Loucy (cell line): ENCODE data around the gene FBXW9.

ENCODE experiments used
- H2AFZ ChIP-seq: fragments of 200-600 bp; sonication (generic); 2 replicates; pipeline ENCODE4 v1.6.0; 2016; ENCODE audit warnings: antibody characterized with exemption, mild to moderate bottlenecking, low read length, moderate library complexity
- H3F3A ChIP-seq: fragments of 200-600 bp; 2 replicates; pipeline ENCODE4 v1.6.0; 2016; ENCODE audit warnings: antibody characterized with exemption, low read depth, mild to moderate bottlenecking
- H3K27me3 ChIP-seq: fragments of 200-600 bp; sonication (generic); 2 replicates; pipeline ENCODE4 v1.6.1; 2014; ENCODE audit warnings: low read length, mild to moderate bottlenecking; ENCODE audit not compliant: insufficient read depth, poor library complexity, severe bottlenecking
- H3K36me3 ChIP-seq: fragments of 200-600 bp; sonication (generic); 2 replicates; pipeline ENCODE4 v1.6.1; 2016; ENCODE audit warnings: low read length; ENCODE audit not compliant: insufficient read depth
- H3K4me1 ChIP-seq: fragments of 200-600 bp; sonication (generic); 2 replicates; pipeline ENCODE4 v1.5.1; 2014; ENCODE audit warnings: low read length, mild to moderate bottlenecking; ENCODE audit not compliant: insufficient read depth, poor library complexity, severe bottlenecking
- H3K4me2 ChIP-seq: fragments of 200-600 bp; sonication (generic); 2 replicates; pipeline ENCODE4 v1.6.0; 2014; ENCODE audit warnings: antibody characterized with exemption, low read length, low read depth, mild to moderate bottlenecking; ENCODE audit not compliant: poor library complexity, severe bottlenecking
- H3K4me3 ChIP-seq: fragments of 200-600 bp; sonication (generic); 2 replicates; pipeline ENCODE4 v1.5.1; 2014; ENCODE audit warnings: low read length, mild to moderate bottlenecking, mixed read lengths; ENCODE audit not compliant: poor library complexity, severe bottlenecking
- H3K79me2 ChIP-seq: fragments of 200-600 bp; sonication (generic); 2 replicates; pipeline ENCODE4 v1.6.1; 2014; ENCODE audit warnings: low read length; ENCODE audit not compliant: insufficient read depth
- H3K9ac ChIP-seq: fragments of 200-600 bp; sonication (generic); 2 replicates; pipeline ENCODE4 v1.6.0; 2014; ENCODE audit warnings: mild to moderate bottlenecking, low read depth, low read length, moderate library complexity; ENCODE audit not compliant: poor library complexity, severe bottlenecking
- H3K9me2 ChIP-seq: fragments of 200-600 bp; sonication (generic); replicated peaks from 2 replicates; pipeline ENCODE4 v1.6.1; 2016; ENCODE audit warnings: low read depth, low read length, mixed read lengths
- H3K9me3 ChIP-seq: fragments of 200-600 bp; sonication (generic); 2 replicates; pipeline ENCODE4 v1.6.1; 2014; ENCODE audit warnings: mild to moderate bottlenecking, antibody characterized with exemption, low read length, low read depth; ENCODE audit not compliant: insufficient read depth
- H4K20me1 ChIP-seq: fragments of 200-600 bp; sonication (generic); 2 replicates; pipeline ENCODE4 v1.6.0; 2014; ENCODE audit warnings: antibody characterized with exemption, low read length, mild to moderate bottlenecking; ENCODE audit not compliant: insufficient read depth, poor library complexity, severe bottlenecking
- CTCF ChIP-seq: fragments of 200-600 bp; sonication (generic); conservative IDR thresholded peaks from 2 replicates; pipeline ENCODE4 v1.5.1; 2014; ENCODE audit warnings: mild to moderate bottlenecking, antibody characterized with exemption, low read length
- EZH2phosphoT487 ChIP-seq: fragments of 200-600 bp; IDR thresholded peaks from 2 replicates; pipeline ENCODE4 v1.6.1; 2018; ENCODE audit warnings: antibody characterized with exemption, mild to moderate bottlenecking, moderate library complexity, borderline replicate concordance

The FBXW9 gene

GRCh38 chr19:12705654-12706331, 9.4 kb upstream of the FBXW9 start:
- H3K9me3 ChIP-seq, result no peaks in the 10 kb centered on the region
- H3K9ac ChIP-seq, result no peak overlapping the region
- H3K4me3 ChIP-seq, result no peak overlapping the region
- H3K79me2 ChIP-seq, result no peaks in the 10 kb centered on the region
- no peaks in the 10 kb centered on the region for H3K9me2 ChIP-seq
- H3K4me1 ChIP-seq, result no peaks in the 10 kb centered on the region
- H3F3A ChIP-seq, result no peaks in the 10 kb centered on the region
- peaks cover 77% of the 10 kb centered on the region; the same call in 1 of the 2 replicates for H3K36me3 ChIP-seq
- TF ChIP-seq EZH2phosphoT487 (no peak), CTCF (no peak)
- no peak overlapping the region for H3K4me2 ChIP-seq
- H3K27me3 ChIP-seq, result no peaks in the 10 kb centered on the region
- H4K20me1 ChIP-seq, result no peaks in the 10 kb centered on the region
- no peak overlapping the region for H2AFZ ChIP-seq

DNA sequence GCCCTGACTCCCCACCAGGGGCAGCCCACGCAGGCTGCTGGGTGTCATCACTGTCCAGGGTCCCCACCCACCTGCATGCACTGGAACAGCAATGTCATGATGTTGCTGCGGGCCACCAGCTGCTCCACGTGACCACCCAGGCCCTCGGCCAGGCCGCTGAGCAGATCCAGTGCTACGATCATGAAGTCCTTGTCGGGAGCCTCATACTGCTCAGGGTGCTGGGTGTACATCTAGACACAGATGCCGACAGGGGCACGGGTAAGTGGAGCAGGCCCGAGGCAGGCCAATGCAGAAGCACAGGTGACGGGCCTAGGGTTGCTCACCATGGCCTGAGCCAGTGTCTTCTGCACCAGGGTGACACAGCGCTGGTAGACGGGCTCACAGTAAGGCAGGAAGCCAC, 8.7 kb upstream of the FBXW9 start:
- H3K9me3 ChIP-seq, result no peaks in the 10 kb centered on the region
- H3K79me2 ChIP-seq, result no peaks in the 10 kb centered on the region
- no peak overlapping the region for H3K4me2 ChIP-seq
- H3K36me3 ChIP-seq, result peaks cover 73% of the 10 kb centered on the region; the same call in 1 of the 2 replicates
- no peak overlapping the region for H3K4me3 ChIP-seq
- no peaks in the 10 kb centered on the region for H3F3A ChIP-seq
- H3K9me2 ChIP-seq, result no peaks in the 10 kb centered on the region
- H3K9ac ChIP-seq, result no peak overlapping the region
- H4K20me1 ChIP-seq, result no peaks in the 10 kb centered on the region
- TF ChIP-seq CTCF (no peak), EZH2phosphoT487 (no peak)
- no peaks in the 10 kb centered on the region for H3K27me3 ChIP-seq
- H3K4me1 ChIP-seq, result no peaks in the 10 kb centered on the region
- H2AFZ ChIP-seq, result no peak overlapping the region

GRCh38 chr19:12703046-12703445, 6.6 kb upstream of the FBXW9 start:
- Histone ChIP-seq H3K36me3 (peaks cover 62% of the 10 kb centered on the region; the same call in 1 of the 2 replicates), H3K9me3 (no peaks in the 10 kb centered on the region)

More at GRCh38 chr19:12703046-12703445, 6.6 kb upstream of the FBXW9 start:
- no peak overlapping the region for H3K9ac ChIP-seq
- H3K79me2 ChIP-seq, result no peaks in the 10 kb centered on the region
- no peak for TF ChIP-seq CTCF
- no peak for TF ChIP-seq EZH2phosphoT487
- H3K4me2 ChIP-seq, result no peak overlapping the region
- H2AFZ ChIP-seq, result no peak overlapping the region
- H4K20me1 ChIP-seq, result no peaks in the 10 kb centered on the region
- no peaks in the 10 kb centered on the region for H3K27me3 ChIP-seq
- H3F3A ChIP-seq, result no peaks in the 10 kb centered on the region
- H3K9me2 ChIP-seq, result no peaks in the 10 kb centered on the region
- no peak overlapping the region for H3K4me3 ChIP-seq
- H3K4me1 ChIP-seq, result no peaks in the 10 kb centered on the region
